ENCODE measurements around the gene COL7A1.

COL7A1 gene

GRCh38 chr3:48588230-48588629 is 6.9 kb downstream of the COL7A1 start:
- Histone ChIP-seq H3K36me3 (ENCODE audit: insufficient read depth, insufficient read length, low read length) (peaks cover 99% of the 10 kb centered on the region), H3K4me1 (ENCODE audit: insufficient read depth, insufficient read length) (peaks cover 5% of the 10 kb centered on the region), H3K9me3 (ENCODE audit: insufficient read depth, low read length) (no peaks in the 10 kb centered on the region), H3K27me3 (ENCODE audit: insufficient read depth, insufficient read length) (no peaks in the 10 kb centered on the region), H3K9ac (ENCODE audit: insufficient read length, low read depth) (no peak overlapping the region), H3K4me3 (ENCODE audit: insufficient read length, low read depth) (no peak overlapping the region)
- DNase-seq (ENCODE audit: low read depth, low spot score): no peak
- TF ChIP-seq ZNF274 (IDR thresholded peaks at IDR 0.05; ENCODE audit: low read depth, low read length): no peak
- no peak for TF ChIP-seq SUZ12 (IDR thresholded peaks at IDR 0.05; ENCODE audit: extremely low read depth, insufficient read depth, insufficient read length)
- TF ChIP-seq YY1 (IDR thresholded peaks at IDR 0.05; ENCODE audit: insufficient read depth, insufficient read length): no peak

GRCh38 chr3:48587686-48588085 is 7.4 kb downstream of the COL7A1 start:
- no peaks in the 10 kb centered on the region for H3K27me3 ChIP-seq (ENCODE audit: insufficient read depth, insufficient read length)
- H3K9me3 ChIP-seq (ENCODE audit: insufficient read depth, low read length): no peaks in the 10 kb centered on the region
- no peak overlapping the region for H3K9ac ChIP-seq (ENCODE audit: insufficient read length, low read depth)
- no peak for DNase-seq (ENCODE audit: low read depth, low spot score)
- peaks cover 99% of the 10 kb centered on the region for H3K36me3 ChIP-seq (ENCODE audit: insufficient read depth, insufficient read length, low read length)
- no peak for TF ChIP-seq ZNF274 (IDR thresholded peaks at IDR 0.05; ENCODE audit: low read depth, low read length)
- TF ChIP-seq SUZ12 (IDR thresholded peaks at IDR 0.05; ENCODE audit: extremely low read depth, insufficient read depth, insufficient read length): no peak
- TF ChIP-seq YY1 (IDR thresholded peaks at IDR 0.05; ENCODE audit: insufficient read depth, insufficient read length): no peak
- H3K4me1 ChIP-seq (ENCODE audit: insufficient read depth, insufficient read length): peaks cover 4% of the 10 kb centered on the region
- no peak overlapping the region for H3K4me3 ChIP-seq (ENCODE audit: insufficient read length, low read depth)

GRCh38 chr3:48585411-48585810 is 9.7 kb downstream of the COL7A1 start:
- Histone ChIP-seq H3K27me3 (ENCODE audit: insufficient read depth, insufficient read length) (no peaks in the 10 kb centered on the region), H3K9ac (ENCODE audit: insufficient read length, low read depth) (no peak overlapping the region), H3K4me3 (ENCODE audit: insufficient read length, low read depth) (no peak overlapping the region), H3K4me1 (ENCODE audit: insufficient read depth, insufficient read length) (peaks cover 4% of the 10 kb centered on the region), H3K36me3 (ENCODE audit: insufficient read depth, insufficient read length, low read length) (peaks cover 99% of the 10 kb centered on the region), H3K9me3 (ENCODE audit: insufficient read depth, low read length) (no peaks in the 10 kb centered on the region)
- DNase-seq (ENCODE audit: low read depth, low spot score): no peak
- TF ChIP-seq YY1 (IDR thresholded peaks at IDR 0.05; ENCODE audit: insufficient read depth, insufficient read length): no peak
- no peak for TF ChIP-seq SUZ12 (IDR thresholded peaks at IDR 0.05; ENCODE audit: extremely low read depth, insufficient read depth, insufficient read length)
- no peak for TF ChIP-seq ZNF274 (IDR thresholded peaks at IDR 0.05; ENCODE audit: low read depth, low read length)

GRCh38 chr3:48584836-48585235 is 10.3 kb downstream of the COL7A1 start:
- H3K9ac ChIP-seq (ENCODE audit: insufficient read length, low read depth): no peak overlapping the region
- H3K9me3 ChIP-seq (ENCODE audit: insufficient read depth, low read length): no peaks in the 10 kb centered on the region
- no peak for DNase-seq (ENCODE audit: low read depth, low spot score)
- peaks cover under 1% of the 10 kb centered on the region for H3K4me1 ChIP-seq (ENCODE audit: insufficient read depth, insufficient read length)
- H3K36me3 ChIP-seq (ENCODE audit: insufficient read depth, insufficient read length, low read length): peaks cover 99% of the 10 kb centered on the region
- no peak for TF ChIP-seq SUZ12 (IDR thresholded peaks at IDR 0.05; ENCODE audit: extremely low read depth, insufficient read depth, insufficient read length)
- no peak for TF ChIP-seq YY1 (IDR thresholded peaks at IDR 0.05; ENCODE audit: insufficient read depth, insufficient read length)
- TF ChIP-seq ZNF274 (IDR thresholded peaks at IDR 0.05; ENCODE audit: low read depth, low read length): no peak
- H3K27me3 ChIP-seq (ENCODE audit: insufficient read depth, insufficient read length): no peaks in the 10 kb centered on the region
- no peak overlapping the region for H3K4me3 ChIP-seq (ENCODE audit: insufficient read length, low read depth)

- H3K4me3 ChIP-seq (ENCODE audit: insufficient read length, low read depth): no peak overlapping the region
- no peaks in the 10 kb centered on the region for H3K4me1 ChIP-seq (ENCODE audit: insufficient read depth, insufficient read length)
- TF ChIP-seq SUZ12 (IDR thresholded peaks at IDR 0.05; ENCODE audit: extremely low read depth, insufficient read depth, insufficient read length) (no peak), ZNF274 (IDR thresholded peaks at IDR 0.05; ENCODE audit: low read depth, low read length) (no peak), YY1 (IDR thresholded peaks at IDR 0.05; ENCODE audit: insufficient read depth, insufficient read length) (no peak)
- H3K36me3 ChIP-seq (ENCODE audit: insufficient read depth, insufficient read length, low read length): peaks cover 100% of the 10 kb centered on the region
- no peaks in the 10 kb centered on the region for H3K9me3 ChIP-seq (ENCODE audit: insufficient read depth, low read length)
- no peak overlapping the region for H3K9ac ChIP-seq (ENCODE audit: insufficient read length, low read depth)
- no peak for DNase-seq (ENCODE audit: low read depth, low spot score)
- H3K27me3 ChIP-seq (ENCODE audit: insufficient read depth, insufficient read length): no peaks in the 10 kb centered on the region
Measured at GRCh38 chr3:48581621-48582481, 13.3 kb downstream of the COL7A1 start.

GRCh38 chr3:48576647-48577046 is 18.5 kb downstream of the COL7A1 start:
- Histone ChIP-seq H3K9me3 (ENCODE audit: insufficient read depth, low read length) (no peaks in the 10 kb centered on the region), H3K36me3 (ENCODE audit: insufficient read depth, insufficient read length, low read length) (peaks cover 99% of the 10 kb centered on the region), H3K9ac (ENCODE audit: insufficient read length, low read depth) (no peak overlapping the region), H3K27me3 (ENCODE audit: insufficient read depth, insufficient read length) (no peaks in the 10 kb centered on the region), H3K4me1 (ENCODE audit: insufficient read depth, insufficient read length) (no peaks in the 10 kb centered on the region), H3K4me3 (ENCODE audit: insufficient read length, low read depth) (no peak overlapping the region)
- TF ChIP-seq SUZ12 (IDR thresholded peaks at IDR 0.05; ENCODE audit: extremely low read depth, insufficient read depth, insufficient read length): no peak
- TF ChIP-seq ZNF274 (IDR thresholded peaks at IDR 0.05; ENCODE audit: low read depth, low read length): no peak
- TF ChIP-seq YY1 (IDR thresholded peaks at IDR 0.05; ENCODE audit: insufficient read depth, insufficient read length): no peak
- DNase-seq (ENCODE audit: low read depth, low spot score): no peak

- Histone ChIP-seq H3K9me3 (ENCODE audit: insufficient read depth, low read length) (no peaks in the 10 kb centered on the region), H3K36me3 (ENCODE audit: insufficient read depth, insufficient read length, low read length) (peaks cover 99% of the 10 kb centered on the region), H3K27me3 (ENCODE audit: insufficient read depth, insufficient read length) (no peaks in the 10 kb centered on the region), H3K4me1 (ENCODE audit: insufficient read depth, insufficient read length) (no peaks in the 10 kb centered on the region), H3K9ac (ENCODE audit: insufficient read length, low read depth) (no peak overlapping the region), H3K4me3 (ENCODE audit: insufficient read length, low read depth) (no peak overlapping the region)
- TF ChIP-seq YY1 (IDR thresholded peaks at IDR 0.05; ENCODE audit: insufficient read depth, insufficient read length) (no peak), SUZ12 (IDR thresholded peaks at IDR 0.05; ENCODE audit: extremely low read depth, insufficient read depth, insufficient read length) (no peak), ZNF274 (IDR thresholded peaks at IDR 0.05; ENCODE audit: low read depth, low read length) (no peak)
- DNase-seq (ENCODE audit: low read depth, low spot score): no peak
Measured at GRCh38 chr3:48575366-48575765, 19.8 kb downstream of the COL7A1 start.
